Liver (tissue), 9 donors: ENCODE measurements around the gene FIBCD1. TPM values are rescaled to one million over a fixed set of nuclear protein-coding genes. Genes with fewer than 3 reads are reported as not detected.

Source experiments
- DNase-seq: peaks from one replicate; pipeline ENCODE4 v3.0.0-alpha.2; 2017; ENCODE audit warnings: low spot score
- H3K27ac ChIP-seq, 2 donors: one replicate each; pipeline ENCODE4 v1.7.0; 2013; ENCODE audit warnings: inconsistent platforms in 2 of 2, low read length in 2 of 2, control low read depth in 1 of 2, low read depth in 1 of 2, mild to moderate bottlenecking in 1 of 2
- H3K27me3 ChIP-seq, 4 donors: one replicate each; pipeline versions ENCODE4 v1.6.1 to v1.7.0; 2013; ENCODE audit warnings: low read length in 3 of 4, inconsistent platforms in 1 of 4, mild to moderate bottlenecking in 1 of 4, moderate library complexity in 1 of 4; ENCODE audit not compliant: control insufficient read depth in 4 of 4, insufficient read depth in 4 of 4
- H3K36me3 ChIP-seq, 4 donors: one replicate each; pipeline versions ENCODE4 v1.6.1 to v1.7.0; 2013; ENCODE audit warnings: low read length in 3 of 4, mild to moderate bottlenecking in 3 of 4, low read depth in 1 of 4, moderate library complexity in 1 of 4; ENCODE audit not compliant: control insufficient read depth in 4 of 4, insufficient read depth in 3 of 4
- H3K4me1 ChIP-seq, 4 donors: one replicate each; pipeline versions ENCODE4 v1.6.1 to v1.7.0; 2013; ENCODE audit warnings: low read length in 3 of 4, mild to moderate bottlenecking in 3 of 4, moderate library complexity in 1 of 4; ENCODE audit not compliant: control insufficient read depth in 4 of 4, insufficient read depth in 4 of 4
- H3K4me3 ChIP-seq, 3 donors: one replicate each; pipeline versions ENCODE4 v1.6.1 to v1.7.0; 2013; ENCODE audit warnings: low read length in 3 of 3, control low read depth in 1 of 3, low read depth in 1 of 3, mild to moderate bottlenecking in 1 of 3
- H3K9ac ChIP-seq, 2 donors: one replicate each; pipeline ENCODE4 v1.7.0; 2013; ENCODE audit warnings: low read length in 2 of 2, mild to moderate bottlenecking in 2 of 2, moderate library complexity in 2 of 2, control low read depth in 1 of 2, low read depth in 1 of 2
- H3K9me3 ChIP-seq, 4 donors: one replicate each; pipeline versions ENCODE4 v1.6.1 to v1.7.0; 2013; ENCODE audit warnings: low read length in 3 of 4; ENCODE audit not compliant: control insufficient read depth in 4 of 4
- ATF3 ChIP-seq: IDR thresholded peaks from 2 replicates; pipeline ENCODE4 v1.6.1; 2016; ENCODE audit warnings: antibody characterized with exemption
- CTCF ChIP-seq: fragments of 150-350 bp; IDR thresholded peaks from 2 replicates; pipeline ENCODE4 v1.5.1; 2017; ENCODE audit warnings: improper control_type of control experiment, low read depth, low read length; ENCODE audit not compliant: missing input control
- FOXA1 ChIP-seq: IDR thresholded peaks from 2 replicates; pipeline ENCODE4 v1.6.1; 2016; ENCODE audit warnings: antibody characterized with exemption
- FOXA2 ChIP-seq: IDR thresholded peaks from 2 replicates; pipeline ENCODE4 v1.6.1; 2016; ENCODE audit warnings: antibody characterized with exemption
- GABPA ChIP-seq, 2 donors: IDR thresholded peaks in 1 of 2; conservative IDR thresholded peaks in 1 of 2; 2 replicates each; pipeline ENCODE4 v1.6.1; 2016; ENCODE audit warnings: antibody characterized with exemption in 2 of 2, mild to moderate bottlenecking in 1 of 2, moderate library complexity in 1 of 2
- HNF4A ChIP-seq, 2 donors: conservative IDR thresholded peaks; 2 replicates each; pipeline ENCODE4 v1.6.1; 2016; ENCODE audit warnings: antibody characterized with exemption in 2 of 2, mild to moderate bottlenecking in 2 of 2
- HNF4G ChIP-seq: IDR thresholded peaks from 2 replicates; pipeline ENCODE4 v1.6.1; 2016; ENCODE audit warnings: antibody characterized with exemption
- JUND ChIP-seq, 2 donors: IDR thresholded peaks; 2 replicates each; pipeline ENCODE4 v1.6.1; 2016; ENCODE audit warnings: antibody characterized with exemption in 2 of 2
- MAX ChIP-seq: IDR thresholded peaks from 2 replicates; pipeline ENCODE4 v1.6.1; 2016; ENCODE audit warnings: antibody characterized with exemption
- NR2F2 ChIP-seq: IDR thresholded peaks from 2 replicates; pipeline ENCODE4 v1.6.1; 2016; ENCODE audit warnings: antibody characterized with exemption
- RAD21 ChIP-seq, 2 donors: IDR thresholded peaks; 2 replicates each; pipeline ENCODE4 v1.6.1; 2016; ENCODE audit warnings: antibody characterized with exemption in 2 of 2, mild to moderate bottlenecking in 2 of 2
- RXRA ChIP-seq, 2 donors: IDR thresholded peaks; 2 replicates each; pipeline ENCODE4 v1.6.1; 2017 to 2018; ENCODE audit warnings: antibody characterized with exemption in 2 of 2, mild to moderate bottlenecking in 1 of 2
- TAF1 ChIP-seq: conservative IDR thresholded peaks from 2 replicates; pipeline ENCODE4 v1.6.1; 2016; ENCODE audit warnings: antibody characterized with exemption, mild to moderate bottlenecking
- YY1 ChIP-seq: IDR thresholded peaks from 2 replicates; pipeline ENCODE4 v1.6.1; 2016; ENCODE audit warnings: antibody characterized with exemption, mild to moderate bottlenecking
- ZBTB33 ChIP-seq: IDR thresholded peaks from 2 replicates; pipeline ENCODE4 v1.6.1; 2016; ENCODE audit warnings: antibody characterized with exemption
- WGBS: extraction: QIAGEN DNeasy Blood & Tissue Kit; methylation state at CpG from one replicate; pipeline ENCODE4 v1.1.7; 2013; 5-methylcytosine and 5-hydroxymethylcytosine counted together
- polyA plus RNA-seq, 2 donors: library from polyadenylated mRNA; stranded (reverse) in 1 of 2; unstranded in 1 of 2; fragments of 200-250 nt in 1 of 2; fragments of >200 nt in 1 of 2; fragmentation: Nextera tagmentation in 1 of 2; extraction: Ambion mirVana in 1 of 2; gene quantifications; one replicate each; pipeline versions ENCODE4 v1.2.1 to v1.2.3, GENCODE V29; 2013 to 2015
- total RNA-seq, 2 donors: library from RNA; depleted of rRNA; stranded (reverse); fragments of >200 nt; gene quantifications; one replicate each; pipeline ENCODE4 v1.2.3, GENCODE V29; 2014
- donor health status: healthy.
- donor health status: healthy.
- donor health status: healthy.
- donor health status: healthy.
- donor health status: healthy.

The FIBCD1 gene
- total and polyA plus RNA-seq, 4 donors: not detected

GRCh38 chr9:130927338-130927737, 11.7 kb downstream of the FIBCD1 start:
- H3K9me3 ChIP-seq: no peaks in the 10 kb centered on the region
- no peak overlapping the region for H3K4me3 ChIP-seq
- H3K36me3 ChIP-seq: no peaks in the 10 kb centered on the region
- TF ChIP-seq MAX (no peak), FOXA1 (no peak), JUND (IDR thresholded peaks at IDR 0.05) (no peak), CTCF (no peak), ATF3 (no peak), RXRA (IDR thresholded peaks at IDR 0.05) (no peak), HNF4G (no peak), RAD21 (IDR thresholded peaks at IDR 0.05) (no peak), NR2F2 (no peak), YY1 (no peak), HNF4A (conservative IDR thresholded peaks at IDR 0.05) (no peak), TAF1 (no peak)
- H3K27me3 ChIP-seq: peaks cover 0 to under 1% (median 0%) of the 10 kb centered on the region in 4 donors
- H3K4me1 ChIP-seq: no peaks in the 10 kb centered on the region
- WGBS: 95% methylated on average over 10 of the region's 10 CpGs
- H3K27ac ChIP-seq: no peak overlapping the region
- no peak overlapping the region for H3K9ac ChIP-seq
- no peak for DNase-seq

GRCh38 chr9:130925050-130925678, 13.9 kb downstream of the FIBCD1 start:
- H3K4me1 ChIP-seq: no peaks in the 10 kb centered on the region
- 76% methylated on average over 19 of the region's 19 CpGs for WGBS
- H3K27me3 ChIP-seq: peaks cover 0 to 3% (median 0%) of the 10 kb centered on the region in 4 donors
- no peak for DNase-seq
- no peaks in the 10 kb centered on the region for H3K36me3 ChIP-seq
- H3K9ac ChIP-seq: no peak overlapping the region
- no peak overlapping the region for H3K4me3 ChIP-seq
- H3K9me3 ChIP-seq: no peaks in the 10 kb centered on the region
- H3K27ac ChIP-seq: no peak overlapping the region
- TF ChIP-seq JUND (IDR thresholded peaks at IDR 0.05): no peak
- no peak for TF ChIP-seq MAX
- no peak for TF ChIP-seq GABPA (IDR thresholded peaks at IDR 0.05 in 1 of 2, conservative IDR thresholded peaks at IDR 0.05 in 1 of 2)
- no peak for TF ChIP-seq RAD21 (IDR thresholded peaks at IDR 0.05)
- TF ChIP-seq FOXA2: no peak
- TF ChIP-seq ZBTB33: no peak
- no peak for TF ChIP-seq NR2F2
